Subcutaneous adipose tissue (tissue), 4 donors: ENCODE data around the gene ICAM5. TPM values are rescaled to one million over a fixed set of nuclear protein-coding genes. Genes with fewer than 3 reads are reported as not detected.

Source experiments
- CTCF ChIP-seq: fragments of 450-650 bp; IDR thresholded peaks from one replicate; pipeline ENCODE4 v1.5.1; 2016; ENCODE audit warnings: low read depth, mild to moderate bottlenecking, control low read depth, antibody characterized with exemption, moderate library complexity
- total RNA-seq, 4 donors: library from RNA; depleted of rRNA; stranded (reverse); fragments of >200 nt; gene quantifications; one replicate each; pipeline ENCODE4 v1.1.0, GENCODE V29; 2016

Gene ICAM5
- total RNA-seq, 4 donors from 2014 or later, result 0.16 to 0.68 (median 0.52) TPM

GRCh38 chr19:10277795-10278589 is 11.8 kb upstream of the ICAM5 start:
- no peak for TF ChIP-seq CTCF

GRCh38 chr19:10278935-10279334 is 10.8 kb upstream of the ICAM5 start:
- TF ChIP-seq CTCF, result no peak

GRCh38 chr19:10279737-10280442 is 9.9 kb upstream of the ICAM5 start:
- no peak for TF ChIP-seq CTCF

GRCh38 chr19:10283301-10284064 is 6.3 kb upstream of the ICAM5 start:
- TF ChIP-seq CTCF, result no peak

GRCh38 chr19:10284065-10284959 is 5.4 kb upstream of the ICAM5 start:
- TF ChIP-seq CTCF, result no peak

GRCh38 chr19:10284960-10285278 is 4.8 kb upstream of the ICAM5 start:
- TF ChIP-seq CTCF, result no peak
